Endothelial cell (in vitro differentiated cells): Measurements from ENCODE around the gene SH2D2A. TPM values are rescaled to one million over a fixed set of nuclear protein-coding genes. Genes with fewer than 3 reads are reported as not detected.
A peak's percentile ranks its signal among the peaks of the same experiment; 100 is the strongest.

Source experiments
- DNase-seq: peaks from one replicate; pipeline ENCODE4 v3.0.0; 2021; ENCODE audit warnings: low spot score
- H3K27ac Mint-ChIP-seq: one replicate; pipeline ENCODE4 v1.8.0; 2021; ENCODE audit warnings: mixed read lengths, inconsistent platforms; ENCODE audit not compliant: unreplicated experiment
- H3K27me3 Mint-ChIP-seq: one replicate; pipeline ENCODE4 v1.8.0; 2021; ENCODE audit warnings: mild to moderate bottlenecking, moderate library complexity, mixed read lengths, inconsistent platforms; ENCODE audit not compliant: unreplicated experiment
- H3K36me3 Mint-ChIP-seq: one replicate; pipeline ENCODE4 v1.8.0; 2021; ENCODE audit warnings: mild to moderate bottlenecking, low read depth, mixed read lengths, inconsistent platforms; ENCODE audit not compliant: unreplicated experiment
- H3K4me1 Mint-ChIP-seq: one replicate; pipeline ENCODE4 v1.8.0; 2021; ENCODE audit warnings: mild to moderate bottlenecking, mixed read lengths, inconsistent platforms; ENCODE audit not compliant: unreplicated experiment
- H3K4me3 Mint-ChIP-seq: one replicate; pipeline ENCODE4 v1.8.0; 2021; ENCODE audit warnings: mild to moderate bottlenecking, mixed read lengths, inconsistent platforms; ENCODE audit not compliant: unreplicated experiment
- H3K9me3 Mint-ChIP-seq: one replicate; pipeline ENCODE4 v1.8.0; 2021; ENCODE audit warnings: mixed read lengths, inconsistent platforms; ENCODE audit not compliant: unreplicated experiment
- CTCF ChIP-seq: fragments of 200-600 bp; sonication (generic); IDR thresholded peaks from one replicate; pipeline ENCODE4 v1.5.0; 2021; ENCODE audit warnings: antibody characterized with exemption; ENCODE audit not compliant: unreplicated experiment
- total RNA-seq: library from RNA; stranded (reverse); fragmentation: NEBNext Ultra II Directional; extraction: Animal tissue kit (Norgen Biotek cat#: 25700); gene quantifications from one replicate; pipeline ENCODE4 v1.2.1, GENCODE V29; 2021; ENCODE audit not compliant: unreplicated experiment

Gene SH2D2A
- total RNA-seq, 1 donor from 2014 or later, result not detected

- Mint-ChIP-seq H3K9me3 (no peaks in the 10 kb centered on the region), H3K36me3 (peaks cover 24% of the 10 kb centered on the region), H3K27me3 (peaks cover 4% of the 10 kb centered on the region), H3K4me1 (peaks cover 14% of the 10 kb centered on the region), H3K27ac (no peak overlapping the region), H3K4me3 (peak overlapping the region; percentile 18)
- no peak for DNase-seq
- no peak for TF ChIP-seq CTCF
Measured at GRCh38 chr1:156801409-156802121, 15.1 kb downstream of the SH2D2A start.

GRCh38 chr1:156797212-156797871, 19.3 kb downstream of the SH2D2A start:
- peaks cover 42% of the 10 kb centered on the region for H3K36me3 Mint-ChIP-seq
- no peaks in the 10 kb centered on the region for H3K9me3 Mint-ChIP-seq
- peak; percentile 64 for TF ChIP-seq CTCF
- H3K27ac Mint-ChIP-seq, result no peak overlapping the region
- peaks cover 2% of the 10 kb centered on the region for H3K27me3 Mint-ChIP-seq
- H3K4me1 Mint-ChIP-seq, result peaks cover 13% of the 10 kb centered on the region
- peak overlapping the region; percentile 63 for H3K4me3 Mint-ChIP-seq
- peak; percentile 59 for DNase-seq

- no peak for DNase-seq
- no peak for TF ChIP-seq CTCF
- Mint-ChIP-seq H3K36me3 (peaks cover 41% of the 10 kb centered on the region), H3K27me3 (no peaks in the 10 kb centered on the region), H3K4me1 (peaks cover 15% of the 10 kb centered on the region), H3K27ac (no peak overlapping the region), H3K4me3 (no peak overlapping the region), H3K9me3 (no peaks in the 10 kb centered on the region)
Measured at GRCh38 chr1:156796340-156797097, 20.1 kb downstream of the SH2D2A start.

- DNase-seq, result no peak
- Mint-ChIP-seq H3K4me1 (peaks cover 15% of the 10 kb centered on the region), H3K27me3 (no peaks in the 10 kb centered on the region), H3K27ac (no peak overlapping the region), H3K9me3 (no peaks in the 10 kb centered on the region), H3K4me3 (peak overlapping the region; percentile 77), H3K36me3 (peaks cover 38% of the 10 kb centered on the region)
- TF ChIP-seq CTCF, result no peak
Measured at GRCh38 chr1:156795787-156796186, 20.9 kb downstream of the SH2D2A start.
